GM19043 (cell line): Measurements from ENCODE around the gene MRPL43.

Experiments used
- ATAC-seq: cut with Tn5 transposase; IDR thresholded peaks from one replicate; pipeline ENCODE4 v1.9.1; 2021; ENCODE audit warnings: low read depth; ENCODE audit not compliant: unreplicated experiment

MRPL43 gene

DNA sequence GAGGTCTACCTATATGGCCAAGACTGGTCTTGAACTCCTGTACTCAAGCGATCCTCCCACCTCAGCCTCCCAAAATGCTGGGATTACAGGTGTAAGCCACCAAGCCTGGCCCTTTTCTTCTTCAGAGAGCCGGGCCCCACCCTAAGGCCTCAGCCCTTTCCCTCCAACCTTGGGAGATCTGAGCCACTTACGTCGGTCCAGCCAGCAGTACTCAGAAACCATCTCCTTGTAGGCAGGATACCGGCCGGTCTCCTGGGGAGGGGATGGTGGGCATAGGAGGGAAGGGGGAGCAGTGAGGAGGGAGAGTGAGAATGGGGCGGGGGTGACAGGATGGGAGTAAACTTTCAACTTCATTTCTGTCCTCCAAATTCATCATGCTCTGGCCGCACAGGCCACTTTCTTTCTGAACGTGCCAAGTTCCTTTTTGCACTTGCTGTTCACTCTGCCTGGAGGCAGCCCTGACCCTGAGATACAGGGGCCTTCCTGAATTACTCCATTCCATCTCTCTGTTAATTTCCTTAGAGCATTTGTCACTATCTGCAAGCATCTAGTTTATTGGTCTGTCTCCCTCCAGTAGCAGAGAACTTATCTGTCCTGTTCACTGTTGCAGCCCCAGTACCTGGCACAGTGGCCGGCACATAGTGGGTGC is 33.3 kb upstream of the MRPL43 start:
- no peak for ATAC-seq

DNA sequence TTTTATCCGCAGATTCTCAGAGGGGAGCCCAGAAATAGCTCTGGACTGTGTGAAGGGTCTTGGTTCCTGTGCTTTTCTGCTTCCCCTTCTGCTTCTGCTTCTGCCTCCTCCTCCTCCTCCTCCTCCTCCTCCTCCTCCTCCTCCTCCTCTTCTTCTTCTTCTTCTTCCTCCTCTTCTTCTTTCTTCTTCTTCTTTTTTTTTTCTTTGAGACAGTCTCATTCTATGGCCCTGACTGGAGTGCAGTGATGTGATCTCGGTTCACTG is 32.1 kb upstream of the MRPL43 start:
- no peak for ATAC-seq

DNA sequence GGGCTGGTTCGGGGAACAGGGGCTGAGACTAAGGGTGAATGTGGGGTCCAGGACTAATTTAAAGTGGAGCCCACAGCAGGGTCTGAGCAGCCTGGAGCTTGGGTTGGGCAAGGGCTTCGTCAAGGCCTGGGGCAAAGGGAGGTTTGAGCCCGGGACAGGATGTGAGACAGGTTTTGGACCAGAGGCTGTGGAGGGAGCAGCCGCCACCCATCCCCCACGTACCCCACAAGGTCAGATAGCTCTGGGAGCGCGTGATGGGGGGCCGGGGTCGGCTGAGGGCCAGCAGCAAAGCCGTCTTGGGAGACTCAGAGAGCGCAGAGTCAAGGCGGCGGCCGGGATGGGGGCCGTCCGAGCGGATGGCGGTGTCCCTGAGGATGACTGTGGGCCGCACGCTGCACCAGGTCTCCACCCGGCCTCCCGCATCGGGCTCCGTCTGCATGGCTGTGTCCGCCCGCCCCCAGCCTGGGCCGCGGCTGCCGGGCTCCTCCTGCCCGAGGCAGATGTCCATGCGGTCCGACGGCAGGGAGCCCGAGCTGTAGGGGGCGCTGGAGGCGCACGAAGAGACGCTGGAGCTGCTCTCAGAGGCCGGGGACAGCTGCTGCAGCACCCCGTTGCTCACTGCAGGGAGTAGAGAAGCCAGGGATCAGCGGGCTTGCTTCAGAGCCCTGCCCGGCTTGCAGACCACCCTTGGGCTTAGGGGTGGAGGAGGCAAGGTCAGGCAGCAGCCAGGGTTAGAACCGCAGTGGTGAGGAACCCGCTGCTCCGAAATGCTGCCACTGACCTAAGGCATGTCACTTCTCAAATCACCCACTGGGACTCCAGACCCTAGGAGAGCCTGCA is 31.5 kb upstream of the MRPL43 start:
- no peak for ATAC-seq

DNA sequence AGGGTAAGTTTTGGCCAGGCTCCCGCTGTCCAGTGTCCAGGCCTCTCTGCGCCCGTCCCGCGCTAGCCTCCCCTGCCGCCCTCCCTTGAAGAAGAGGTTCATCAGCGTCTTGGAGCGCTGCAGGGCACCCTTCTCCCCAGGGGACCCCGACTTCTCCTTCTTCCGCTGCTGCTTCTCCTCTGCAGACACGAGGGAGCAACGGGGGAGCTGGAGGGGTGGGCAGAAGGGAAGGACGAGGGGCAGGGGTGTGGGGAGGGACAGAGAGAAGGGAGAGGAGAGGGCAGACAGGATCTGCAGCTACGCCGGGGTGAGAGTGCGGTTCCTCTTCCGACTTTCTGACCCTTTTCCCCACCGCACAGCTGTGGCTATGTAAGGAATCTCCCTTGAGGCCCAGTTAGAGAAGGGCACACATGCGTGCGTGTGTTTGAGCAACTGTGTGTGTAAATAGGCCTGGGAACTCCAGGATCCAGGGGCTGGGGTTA is 30.9 kb upstream of the MRPL43 start:
- ATAC-seq: no peak

DNA sequence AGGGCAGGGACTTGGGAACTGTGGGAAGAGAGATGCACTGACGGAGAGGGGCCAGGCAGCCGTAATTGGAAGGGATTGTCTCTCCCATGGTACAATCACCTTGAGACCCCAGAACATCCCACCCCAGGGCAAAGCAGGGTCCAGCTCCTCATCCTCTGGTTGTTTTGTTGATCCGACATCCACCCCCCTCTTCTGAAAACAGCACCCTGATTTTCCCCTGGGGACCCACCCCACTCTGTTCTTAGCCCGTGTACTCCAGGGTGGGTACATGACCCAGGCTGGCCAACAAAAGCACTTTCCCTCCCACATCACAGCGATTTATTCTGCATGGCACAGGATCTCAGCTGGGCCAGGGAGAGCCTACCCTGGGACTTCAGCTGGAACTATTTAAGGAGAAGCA is 29.5 kb upstream of the MRPL43 start:
- ATAC-seq: no peak

DNA sequence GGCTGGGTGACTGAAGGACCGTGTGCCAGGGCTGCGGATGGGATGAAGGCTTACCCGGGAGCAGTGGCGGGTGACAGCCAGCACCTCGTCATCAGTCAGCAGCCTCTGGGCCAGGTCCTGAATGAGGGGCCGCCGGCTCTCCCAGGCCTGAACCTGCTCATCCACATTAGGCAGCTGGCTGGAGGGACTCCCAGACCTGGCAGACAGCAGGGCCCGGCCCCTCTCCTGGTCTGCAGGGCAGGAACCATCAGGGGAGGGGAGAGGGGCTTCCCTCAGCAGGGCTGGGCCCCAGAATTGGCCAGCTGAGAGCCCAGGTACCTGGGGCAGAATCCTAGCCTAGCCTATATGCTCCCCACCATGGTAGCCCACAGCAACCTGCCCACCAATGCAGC is 28.3 kb upstream of the MRPL43 start:
- no peak for ATAC-seq

DNA sequence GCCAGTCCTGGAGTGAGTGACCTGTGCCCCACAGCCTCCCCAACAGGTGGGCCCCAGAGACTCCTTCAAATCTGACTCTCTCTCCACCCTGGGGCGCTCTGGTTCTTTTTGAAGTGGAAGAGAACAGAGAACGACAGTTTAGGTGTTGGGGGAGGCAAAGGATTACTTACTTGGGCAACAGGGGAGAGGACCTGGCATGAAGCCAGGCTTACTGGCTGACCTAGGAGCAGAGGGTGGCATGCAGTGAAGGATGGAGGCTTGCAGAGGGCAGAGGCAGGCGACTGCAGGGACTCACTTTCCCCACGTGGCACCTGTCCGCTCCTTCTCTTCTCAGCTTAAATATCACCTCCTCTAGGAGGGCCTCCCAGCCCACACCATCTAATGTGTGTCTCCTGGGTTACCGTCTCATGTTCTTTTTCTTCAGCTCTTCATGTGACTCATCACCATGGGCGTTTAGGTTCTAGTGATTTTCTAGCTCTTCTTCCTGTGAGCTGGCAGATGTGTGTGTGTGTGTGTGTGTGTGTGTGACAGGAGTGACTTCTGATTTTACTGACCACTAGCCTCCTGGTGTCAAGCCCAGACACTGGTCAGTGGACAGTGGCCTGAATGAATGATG is 27.8 kb upstream of the MRPL43 start:
- ATAC-seq: no peak

DNA sequence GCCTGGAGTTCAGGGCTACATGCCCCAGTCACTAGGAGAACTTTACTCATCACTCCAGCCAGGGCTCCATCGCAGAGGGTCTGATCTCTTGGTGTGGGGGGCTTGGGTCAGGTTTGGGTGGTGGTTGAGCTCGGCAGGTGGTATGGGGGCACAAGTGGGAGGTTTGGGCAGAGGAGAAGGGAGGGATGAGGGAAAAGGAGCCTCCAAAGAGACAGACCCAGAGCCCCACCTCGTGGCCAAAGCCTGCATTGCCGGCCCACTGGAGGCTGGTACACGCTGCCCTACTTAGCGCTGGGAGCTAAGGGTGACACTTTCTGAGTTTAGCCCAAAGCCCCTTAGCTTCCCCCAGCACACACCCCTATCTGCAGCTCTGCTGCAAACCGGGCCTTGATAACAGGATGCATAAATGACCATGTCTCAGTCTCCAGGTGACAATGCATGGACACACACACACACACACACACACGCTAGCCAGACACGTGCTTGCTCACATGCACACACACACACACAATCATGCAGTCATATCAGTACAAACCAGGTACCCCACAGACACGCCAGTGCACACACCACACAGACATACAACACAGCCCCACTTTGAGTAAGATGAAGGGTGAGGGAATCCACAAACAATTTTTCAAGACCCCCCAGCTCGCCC is 27.1 kb upstream of the MRPL43 start:
- ATAC-seq: no peak

DNA sequence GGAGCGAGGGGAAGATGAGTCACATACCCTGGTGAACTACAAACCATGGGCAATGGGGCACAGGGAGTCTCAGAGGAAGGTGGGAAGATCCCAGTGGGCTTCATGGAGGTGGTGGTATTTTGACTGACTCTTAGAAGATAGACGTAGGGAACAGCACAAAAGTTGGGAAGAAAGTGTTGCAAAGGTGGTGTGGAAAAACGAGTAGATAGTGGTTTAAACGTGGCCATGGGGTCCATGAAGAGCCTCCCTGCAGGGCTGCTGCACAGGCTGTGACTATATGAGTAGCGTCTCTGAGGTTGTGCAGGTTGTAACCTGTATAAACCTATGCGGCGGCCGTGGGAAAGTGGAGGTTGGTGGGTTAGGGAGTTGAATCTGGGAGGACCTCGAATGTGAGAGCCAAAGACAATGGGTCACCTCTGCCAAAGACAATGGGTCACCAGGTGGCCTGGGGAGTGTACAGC is 26.1 kb upstream of the MRPL43 start:
- no peak for ATAC-seq

DNA sequence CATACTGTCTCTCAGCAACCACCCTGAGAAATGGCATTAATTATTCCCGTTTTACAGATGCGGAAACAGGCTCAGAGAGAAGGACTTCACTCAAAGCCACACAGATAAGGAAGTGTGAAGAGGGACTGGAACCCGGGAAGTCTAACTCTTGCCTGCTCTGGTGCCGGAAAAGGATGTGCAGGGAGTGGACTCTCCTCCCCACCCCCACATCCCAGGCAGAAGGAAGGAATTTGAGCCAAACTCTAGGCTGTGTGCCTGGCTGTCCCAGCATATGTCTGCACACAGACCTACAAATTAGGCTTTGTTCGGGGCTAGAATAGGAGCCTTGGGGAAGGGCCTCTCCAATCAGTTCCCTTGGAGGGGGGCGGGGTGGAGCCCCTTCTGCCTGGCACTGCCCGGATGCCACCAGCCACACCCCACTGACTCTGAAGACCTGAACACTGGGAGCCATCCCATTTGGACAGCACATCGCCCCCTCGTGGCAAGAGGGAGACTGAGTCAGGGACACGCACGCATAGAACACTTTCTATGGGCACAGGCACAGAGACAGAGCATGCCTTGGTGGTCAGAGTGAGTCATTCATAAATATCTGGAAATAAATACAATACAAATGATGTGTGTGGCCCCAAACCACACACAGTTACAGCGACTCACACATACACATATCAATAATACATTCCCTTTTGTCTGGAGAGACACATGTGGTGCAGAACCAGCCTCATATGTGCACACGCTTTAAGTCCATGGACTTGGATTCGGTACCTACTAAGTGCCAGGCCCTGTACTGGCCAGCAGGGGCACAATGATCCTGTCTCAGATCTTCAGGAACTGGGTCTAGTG is 25.4 kb upstream of the MRPL43 start:
- peak; percentile 61 for ATAC-seq

DNA sequence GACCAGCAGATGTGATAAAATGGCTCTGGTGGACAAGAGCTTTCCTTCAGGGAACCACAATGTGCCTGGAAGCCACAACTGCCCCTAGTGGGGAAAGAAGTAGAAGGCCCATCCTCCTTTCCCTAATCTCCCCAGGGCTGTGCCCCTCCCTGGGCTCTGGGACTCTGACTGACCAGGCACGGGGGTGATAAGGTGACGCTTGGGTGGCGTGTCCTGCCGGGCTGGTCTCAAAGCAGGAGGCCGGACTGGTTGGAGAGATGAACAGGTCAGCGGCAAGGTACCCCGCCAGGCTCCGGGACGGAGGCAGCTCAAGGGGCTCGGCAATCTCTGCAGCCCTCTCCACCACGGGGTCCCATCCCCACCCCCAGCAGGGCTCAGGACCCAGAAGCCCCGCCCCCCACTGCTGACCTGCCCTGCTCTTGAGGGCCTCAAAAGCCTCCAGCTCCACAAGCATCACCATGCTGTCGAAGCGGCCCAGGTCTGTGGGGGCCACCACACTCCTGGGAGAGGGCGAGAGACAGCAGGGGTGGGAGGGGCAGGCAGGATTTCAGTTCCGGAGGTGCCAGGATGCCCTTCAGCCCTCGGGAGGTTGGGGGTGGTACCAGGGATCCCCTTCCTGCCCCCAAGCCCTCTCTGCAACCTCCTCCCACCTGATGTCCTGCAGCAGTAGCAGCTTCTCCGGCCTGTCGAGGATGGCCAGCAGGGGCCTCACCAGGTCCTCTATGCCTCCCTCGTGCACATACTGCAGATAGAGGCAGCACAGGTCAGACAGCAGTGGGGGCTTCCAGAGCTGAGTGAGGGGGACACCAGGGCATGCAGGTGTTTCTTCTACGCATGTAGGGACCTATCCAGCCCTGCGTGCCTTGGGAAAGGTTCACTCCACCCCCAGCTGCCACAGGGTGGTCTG is 24.5 kb upstream of the MRPL43 start:
- ATAC-seq: no peak

DNA sequence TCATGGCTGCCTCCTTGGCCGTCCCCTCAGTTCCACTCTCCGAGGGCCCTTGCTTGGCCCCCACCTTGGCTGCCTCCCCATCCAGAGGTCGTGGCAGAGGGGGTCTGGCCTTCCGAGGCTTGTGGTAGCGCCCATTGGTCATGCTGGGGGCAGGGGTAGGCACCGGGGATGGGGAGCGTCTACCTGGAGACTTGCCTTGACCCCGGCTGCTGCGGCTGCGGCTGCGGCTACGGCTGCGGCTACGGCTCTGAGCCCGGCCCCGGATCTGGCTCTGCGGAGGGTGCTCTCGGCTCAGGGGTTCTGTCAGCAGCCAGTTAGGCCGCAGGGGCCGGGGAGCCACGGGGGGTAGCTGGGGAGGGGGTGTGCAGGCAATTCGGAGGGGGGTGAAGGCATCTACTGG is 23.0 kb upstream of the MRPL43 start:
- ATAC-seq: no peak

DNA sequence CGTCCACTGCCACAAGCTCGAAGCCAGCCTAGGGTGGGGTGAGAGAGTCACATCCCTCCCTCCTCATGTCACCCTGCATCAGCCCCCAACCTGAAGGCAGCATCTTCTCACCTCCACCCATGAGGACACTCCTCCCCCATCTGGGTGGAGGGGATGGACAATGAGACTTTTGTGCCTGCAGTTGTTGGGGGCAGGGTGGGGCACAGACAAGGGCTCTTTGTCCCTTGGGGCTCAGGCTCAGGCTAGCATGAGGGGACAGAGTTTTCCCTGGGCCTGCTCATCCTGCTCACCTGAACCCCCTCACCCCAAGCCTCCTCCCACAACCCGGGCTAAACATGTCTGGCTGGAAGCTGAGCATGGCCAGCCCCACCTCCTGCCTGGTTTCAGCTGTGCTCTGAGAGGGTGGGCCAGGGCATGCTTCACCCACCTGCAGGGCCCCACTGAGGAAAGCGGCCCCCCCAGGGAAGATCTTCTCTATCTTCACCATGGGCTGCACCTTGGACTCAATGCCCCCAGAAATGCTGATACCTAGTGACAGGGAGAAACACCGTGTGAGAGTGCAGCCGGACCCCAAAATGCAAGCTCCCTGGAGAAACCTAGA is 21.6 kb upstream of the MRPL43 start:
- ATAC-seq: no peak

DNA sequence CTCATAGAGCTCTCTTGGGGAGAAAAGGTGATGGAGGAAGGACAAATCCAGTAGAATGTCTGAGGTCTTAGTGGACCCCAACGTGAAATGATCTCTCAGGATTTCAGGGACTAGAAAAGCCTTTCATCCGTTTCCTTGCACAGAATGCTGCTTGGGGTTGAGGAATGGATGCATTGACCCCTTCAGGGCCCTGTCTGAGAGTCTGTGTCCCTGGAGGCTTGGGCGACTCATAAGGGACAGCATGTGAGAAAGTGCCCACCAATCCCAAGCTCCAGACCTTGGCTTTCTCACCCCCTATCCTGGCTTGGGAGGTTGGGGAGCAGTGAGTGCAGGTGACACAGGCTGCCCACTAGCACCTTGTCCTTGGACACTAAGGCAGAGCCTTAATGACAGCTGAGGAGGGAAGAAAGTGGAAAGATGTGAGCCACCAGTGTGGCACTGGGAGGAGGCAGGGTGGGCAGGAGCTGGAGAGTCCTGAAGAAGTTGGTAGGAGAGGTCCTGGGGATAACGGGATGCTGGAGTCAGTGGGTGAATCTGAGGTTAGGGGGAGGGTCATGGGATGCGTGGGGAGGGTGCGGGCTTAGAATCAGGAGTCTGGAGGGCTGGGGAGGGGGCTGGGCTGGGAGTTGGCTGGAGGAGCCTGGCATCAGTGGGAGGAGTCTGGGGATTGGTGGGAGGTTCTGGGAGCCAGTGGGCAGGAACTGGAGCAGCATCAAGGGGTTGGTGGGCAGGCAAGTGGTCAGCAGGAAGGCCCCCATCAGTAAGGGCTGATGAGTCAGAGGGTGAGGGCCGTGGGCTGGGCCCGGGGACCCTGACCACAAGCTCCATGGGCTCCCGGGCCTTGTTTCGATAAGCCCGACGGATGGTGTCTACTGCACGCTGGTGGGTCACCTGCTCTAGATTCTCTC is 20.9 kb upstream of the MRPL43 start:
- ATAC-seq: no peak

DNA sequence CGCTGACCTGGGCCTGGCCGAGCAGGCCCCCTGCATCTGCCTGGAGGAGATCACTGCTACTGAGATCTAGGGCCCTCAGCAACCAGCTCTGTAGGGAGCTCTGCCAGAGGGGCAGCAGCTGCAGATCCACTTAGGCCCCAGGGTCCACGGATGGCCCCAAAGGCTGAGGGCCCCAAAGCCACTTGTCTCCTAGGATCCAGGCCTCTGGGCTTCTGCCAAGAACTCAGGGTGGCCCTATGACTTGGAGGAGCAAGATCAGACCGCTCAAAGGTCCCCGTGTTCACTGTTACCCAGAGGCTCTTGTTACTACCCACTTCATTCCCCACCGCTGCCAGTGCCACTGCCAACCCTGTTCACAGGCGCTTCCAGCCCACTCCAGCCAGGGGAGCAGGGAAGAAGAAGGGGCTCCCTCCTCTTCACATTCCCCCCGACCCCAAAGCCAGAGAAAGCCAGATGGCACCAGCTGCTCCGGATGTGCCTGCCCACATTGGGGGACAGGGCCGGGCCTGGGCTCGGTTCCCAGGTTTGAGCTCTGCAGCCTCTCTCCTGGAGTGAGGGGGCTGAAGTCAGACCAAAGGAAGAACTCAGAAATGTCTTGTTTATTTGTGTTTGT is 19.9 kb upstream of the MRPL43 start:
- ATAC-seq: no peak

DNA sequence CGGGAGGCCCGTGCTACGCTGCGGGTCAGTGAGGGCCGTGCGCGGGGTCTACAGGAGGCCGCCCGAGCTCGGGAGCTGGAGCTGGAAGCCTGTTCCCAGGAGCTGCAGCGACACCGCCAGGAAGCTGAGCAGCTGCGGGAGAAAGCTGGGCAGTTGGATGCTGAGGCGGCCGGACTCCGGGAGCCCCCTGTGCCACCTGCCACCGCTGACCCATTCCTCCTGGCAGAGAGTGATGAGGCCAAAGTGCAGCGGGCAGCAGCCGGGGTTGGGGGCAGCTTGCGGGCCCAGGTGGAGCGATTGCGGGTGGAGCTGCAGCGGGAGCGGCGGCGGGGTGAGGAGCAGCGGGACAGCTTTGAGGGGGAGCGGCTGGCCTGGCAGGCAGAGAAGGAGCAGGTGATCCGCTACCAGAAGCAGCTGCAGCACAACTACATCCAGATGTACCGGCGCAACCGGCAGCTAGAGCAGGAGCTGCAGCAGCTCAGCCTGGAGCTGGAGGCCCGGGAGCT is 19.3 kb upstream of the MRPL43 start:
- ATAC-seq: no peak

DNA sequence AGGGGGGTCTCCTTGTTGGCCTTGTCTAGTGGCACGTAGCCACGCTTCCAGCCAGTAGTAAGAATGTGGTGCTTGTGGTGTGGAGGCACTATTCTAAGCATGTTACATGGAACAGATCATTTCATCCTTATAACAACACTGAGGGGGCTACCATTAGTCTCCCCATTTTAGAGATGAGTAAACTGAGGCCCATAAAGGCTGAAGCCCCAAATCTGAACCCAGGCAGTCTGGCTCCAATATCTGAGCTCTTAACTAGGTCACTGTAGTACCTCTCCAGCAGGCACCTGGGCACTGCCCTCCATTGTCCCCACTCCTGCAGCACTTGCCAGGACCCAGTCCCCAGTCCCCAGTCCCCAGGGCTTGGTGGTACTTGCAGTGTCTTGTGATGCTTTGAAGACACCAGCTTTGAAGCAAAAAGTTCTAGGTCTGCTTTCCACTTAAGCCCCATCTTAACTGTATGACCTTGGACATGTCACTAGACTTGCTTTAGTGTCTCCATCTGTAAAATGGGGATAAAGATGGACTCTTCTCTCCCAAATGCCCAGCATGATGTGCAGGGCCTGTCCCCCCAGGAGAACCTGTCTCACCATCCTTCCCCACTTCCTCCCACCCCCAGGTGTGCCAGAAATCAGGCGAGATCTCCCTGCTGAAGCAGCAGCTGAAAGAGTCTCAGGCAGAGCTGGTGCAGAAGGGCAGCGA is 18.7 kb upstream of the MRPL43 start:
- no peak for ATAC-seq
